ENCODE data around the gene GATA3. TPM values are rescaled to one million over a fixed set of nuclear protein-coding genes. Genes with fewer than 3 reads are reported as not detected.

The GATA3 gene
- total RNA-seq, 2 donors from 2014 or later, result 10.4 to 19.9 TPM

GRCh38 chr10:8112230-8112905 lies 57.9 kb downstream of the GATA3 start:
- H3K27me3 ChIP-seq (replicated peaks; ENCODE audit: insufficient read depth), result no peaks in the 10 kb centered on the region
- H3K4me3 ChIP-seq, result no peak overlapping the region
- DNase-seq (ENCODE audit: low spot score), result no peak
- no peak overlapping the region for H3K27ac ChIP-seq
- intact Hi-C loops (cut with DNase I), result no loop called here
- no peaks in the 10 kb centered on the region for H3K4me1 ChIP-seq (replicated peaks)
- no peaks in the 10 kb centered on the region for H3K36me3 ChIP-seq
- TF ChIP-seq POLR2A (IDR thresholded peaks at IDR 0.05) (no peak), CTCF (IDR thresholded peaks at IDR 0.05) (no peak), POLR2AphosphoS5 (IDR thresholded peaks at IDR 0.05) (no peak)
- no peaks in the 10 kb centered on the region for H3K9me3 ChIP-seq
- WGBS, result 87% methylated on average over 13 of the region's 13 CpGs

- H3K27ac ChIP-seq, result no peak overlapping the region
- H3K36me3 ChIP-seq, result no peaks in the 10 kb centered on the region
- intact Hi-C loops (cut with DNase I), result no loop called here
- WGBS, result 74% methylated on average over 4 of the region's 4 CpGs
- no peaks in the 10 kb centered on the region for H3K4me1 ChIP-seq (replicated peaks)
- no peaks in the 10 kb centered on the region for H3K9me3 ChIP-seq
- H3K27me3 ChIP-seq (replicated peaks; ENCODE audit: insufficient read depth), result no peaks in the 10 kb centered on the region
- no peak for DNase-seq (ENCODE audit: low spot score)
- no peak overlapping the region for H3K4me3 ChIP-seq
- no peak for TF ChIP-seq POLR2AphosphoS5 (IDR thresholded peaks at IDR 0.05)
- TF ChIP-seq POLR2A (IDR thresholded peaks at IDR 0.05), result no peak
- TF ChIP-seq CTCF (IDR thresholded peaks at IDR 0.05), result no peak
Measured at GRCh38 chr10:8112942-8113442, 58.5 kb downstream of the GATA3 start.

- H3K27me3 ChIP-seq (replicated peaks; ENCODE audit: insufficient read depth), result no peaks in the 10 kb centered on the region
- H3K9me3 ChIP-seq, result no peaks in the 10 kb centered on the region
- intact Hi-C loops (cut with DNase I), result no loop called here
- H3K4me3 ChIP-seq, result no peak overlapping the region
- no peaks in the 10 kb centered on the region for H3K36me3 ChIP-seq
- no peak for DNase-seq (ENCODE audit: low spot score)
- TF ChIP-seq CTCF (IDR thresholded peaks at IDR 0.05) (no peak), POLR2AphosphoS5 (IDR thresholded peaks at IDR 0.05) (no peak)
- H3K4me1 ChIP-seq (replicated peaks), result no peaks in the 10 kb centered on the region
- 97% methylated on average over 5 of the region's 5 CpGs for WGBS
- H3K27ac ChIP-seq, result no peak overlapping the region
Measured at GRCh38 chr10:8113616-8114015, 59.1 kb downstream of the GATA3 start.

GRCh38 chr10:8114741-8115617 lies 60.5 kb downstream of the GATA3 start:
- no peaks in the 10 kb centered on the region for H3K36me3 ChIP-seq
- no peaks in the 10 kb centered on the region for H3K4me1 ChIP-seq (replicated peaks)
- 89% methylated on average over 13 of the region's 13 CpGs for WGBS
- H3K4me3 ChIP-seq, result no peak overlapping the region
- no peaks in the 10 kb centered on the region for H3K9me3 ChIP-seq
- no peak for DNase-seq (ENCODE audit: low spot score)
- no peaks in the 10 kb centered on the region for H3K27me3 ChIP-seq (replicated peaks; ENCODE audit: insufficient read depth)
- no peak overlapping the region for H3K27ac ChIP-seq
- intact Hi-C loops (cut with DNase I), result no loop called here
- TF ChIP-seq POLR2A (IDR thresholded peaks at IDR 0.05), result no peak
- TF ChIP-seq POLR2AphosphoS5 (IDR thresholded peaks at IDR 0.05), result no peak
- TF ChIP-seq CTCF (IDR thresholded peaks at IDR 0.05), result no peak

Data from prostate gland (tissue), 2 donors.